ENCODE measurements around the gene SENP8.
"Not testable (repeated sequence)": the region's sequence is repeated elsewhere in the genome, so short reads cannot be mapped to it uniquely, and the experiment has no call there.

Gene SENP8

DNA sequence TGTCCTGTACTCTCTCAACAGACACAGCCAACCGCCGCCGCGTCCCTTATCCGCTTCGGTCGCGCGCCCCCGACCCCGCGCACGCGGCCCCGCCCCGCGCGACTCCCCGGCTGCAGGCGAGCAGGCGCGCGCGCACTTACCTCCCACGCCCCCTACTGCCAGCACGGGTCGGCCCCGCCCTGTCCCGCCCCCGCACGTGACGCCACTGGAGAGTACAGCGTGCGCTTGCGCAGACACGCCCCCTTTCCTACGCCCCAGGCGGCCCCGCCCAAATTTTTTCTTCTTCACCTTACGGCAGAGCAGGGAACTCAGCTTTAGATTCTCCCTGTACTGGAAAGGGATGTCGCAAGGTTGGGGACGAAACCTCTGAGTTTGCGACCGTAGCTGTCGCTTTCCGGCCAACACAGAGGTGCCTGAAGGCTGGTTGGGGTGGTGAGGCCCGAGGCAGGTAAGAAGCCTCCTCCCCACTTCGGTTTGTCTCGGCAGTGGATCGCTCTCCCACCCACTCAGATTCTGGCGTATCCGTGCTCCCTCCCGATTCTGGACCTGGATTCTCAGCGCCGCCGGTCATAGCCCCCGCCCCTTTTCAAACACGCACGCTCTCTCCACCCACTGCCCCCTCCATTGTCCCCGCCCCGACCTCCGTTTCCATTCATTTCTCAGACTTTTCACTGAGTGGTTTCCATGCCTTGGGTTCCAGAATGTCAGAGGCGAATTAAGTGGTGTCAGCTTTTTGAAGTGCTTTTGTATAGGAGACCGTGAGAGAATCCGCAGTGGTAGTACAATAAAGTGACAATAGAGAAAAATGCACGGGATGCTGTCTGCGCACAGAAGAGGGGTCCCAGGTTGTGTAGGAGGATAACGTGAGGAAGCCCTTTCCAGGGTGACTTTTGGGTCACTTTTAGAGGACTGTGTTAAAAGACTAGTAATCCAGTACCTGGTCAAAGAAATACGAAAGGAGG is at the start of gene SENP8, which contains the start of gene MYO9A:
Gene SENP8, plus strand, starts transcription at position 387 of the 962 bp plus-strand sequence. CDS start 21,221 bp downstream, outside the sequence.
Gene MYO9A, minus strand, starts transcription at position 134 of the 962 bp plus-strand sequence. CDS start 71,587 bp downstream, outside the sequence.
- peak; percentile 98 to 99 for DNase-seq

DNA sequence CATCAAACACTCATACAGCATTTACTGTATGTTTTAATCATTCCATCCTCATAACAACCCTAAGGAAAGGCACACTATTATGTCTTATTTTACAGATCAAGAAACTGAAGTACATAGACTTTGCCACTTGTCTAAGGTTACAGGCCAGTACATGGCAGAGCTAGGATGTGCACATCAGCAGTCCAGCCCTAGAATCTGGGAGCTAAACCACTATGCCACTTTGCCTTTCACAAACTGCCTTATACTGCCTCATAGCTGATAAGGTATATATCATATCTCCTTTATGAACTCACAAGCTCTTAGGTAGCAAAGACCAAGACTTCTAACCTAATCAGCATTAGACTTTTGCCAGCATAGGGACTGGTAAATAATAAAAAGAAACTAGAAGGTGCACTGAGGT is 49.3 kb upstream of the SENP8 start:
- DNase-seq = no peak

DNA sequence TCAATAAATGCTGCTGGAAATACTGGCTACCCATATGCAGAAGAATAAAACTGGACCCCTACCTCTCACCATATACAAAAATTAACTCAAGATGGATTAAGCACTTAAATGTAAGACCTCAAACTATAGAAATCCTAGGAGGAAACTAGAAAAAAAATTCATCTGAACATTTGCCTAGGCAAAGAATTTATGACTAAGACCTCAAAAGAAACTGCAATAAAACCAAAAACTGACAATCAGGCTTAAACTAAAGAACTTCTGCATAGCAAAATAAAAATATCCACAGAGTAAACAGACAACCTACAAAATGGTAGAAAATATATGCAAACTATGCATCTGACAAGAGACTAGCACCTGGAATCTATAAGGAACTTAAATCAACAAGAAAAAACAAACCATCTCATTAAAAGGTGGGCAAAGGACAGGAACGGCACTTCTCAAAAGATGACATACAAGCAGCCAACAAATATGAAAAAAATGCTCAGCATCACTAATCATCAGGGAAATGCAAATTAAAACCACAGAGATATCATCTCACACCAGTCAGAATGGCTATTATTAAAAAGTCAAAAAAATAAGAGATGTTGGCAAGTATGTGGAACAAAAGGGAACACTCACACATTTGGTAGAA is 47.3 kb upstream of the SENP8 start:
- no peak for DNase-seq

DNA sequence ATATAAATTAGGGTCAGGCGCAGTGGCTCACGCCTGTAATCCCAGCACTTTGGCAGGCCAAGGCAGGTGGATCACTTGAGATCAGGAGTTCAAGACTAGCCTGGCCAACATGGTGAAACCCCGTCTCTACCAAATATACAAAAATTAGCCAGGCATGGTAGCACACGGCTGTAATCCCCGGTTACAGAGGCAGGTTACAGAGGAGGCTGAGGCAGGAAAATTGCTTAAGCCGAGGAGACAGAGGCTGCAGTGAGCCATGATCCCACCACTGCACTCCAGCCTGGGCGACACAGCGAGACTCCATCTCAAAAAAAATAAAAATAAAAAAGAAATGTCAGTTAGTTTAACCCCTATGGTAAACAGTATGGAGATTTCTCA is 46.8 kb upstream of the SENP8 start:
- not testable (repeated sequence) for DNase-seq

DNA sequence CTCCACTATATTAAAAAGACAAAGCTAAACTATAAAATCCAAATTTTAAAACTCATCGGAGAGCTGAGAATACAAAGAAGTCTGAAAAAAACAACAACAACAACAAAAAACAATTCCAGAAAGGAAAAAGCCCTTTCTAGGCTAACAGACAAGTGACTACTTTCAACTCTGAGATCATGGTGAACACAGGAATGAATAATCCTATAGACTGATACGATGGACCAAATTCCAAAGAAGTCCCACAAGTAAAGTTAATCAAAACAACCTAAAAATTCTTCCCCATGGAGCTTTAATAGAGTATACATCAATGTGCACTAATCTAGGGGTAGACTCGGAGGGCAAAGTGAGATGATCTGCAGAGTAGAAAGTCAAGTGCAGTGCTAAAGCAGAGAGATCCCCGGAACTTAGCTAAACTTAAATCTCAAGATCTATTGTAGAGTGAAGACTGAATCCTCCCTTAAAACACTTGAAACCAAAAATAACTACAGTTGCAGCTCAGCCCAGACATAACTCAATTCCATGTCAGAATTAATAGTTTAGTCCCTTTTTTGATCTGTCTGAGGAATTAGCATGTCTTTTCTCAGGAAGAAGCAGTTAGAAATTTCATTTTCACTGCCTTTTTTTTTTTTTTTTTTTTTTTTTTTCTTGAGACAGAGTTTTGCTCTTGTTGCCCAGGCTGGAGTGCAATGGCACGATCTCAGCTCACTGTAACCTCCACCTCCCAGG is 43.7 kb upstream of the SENP8 start:
- DNase-seq = no peak

DNA sequence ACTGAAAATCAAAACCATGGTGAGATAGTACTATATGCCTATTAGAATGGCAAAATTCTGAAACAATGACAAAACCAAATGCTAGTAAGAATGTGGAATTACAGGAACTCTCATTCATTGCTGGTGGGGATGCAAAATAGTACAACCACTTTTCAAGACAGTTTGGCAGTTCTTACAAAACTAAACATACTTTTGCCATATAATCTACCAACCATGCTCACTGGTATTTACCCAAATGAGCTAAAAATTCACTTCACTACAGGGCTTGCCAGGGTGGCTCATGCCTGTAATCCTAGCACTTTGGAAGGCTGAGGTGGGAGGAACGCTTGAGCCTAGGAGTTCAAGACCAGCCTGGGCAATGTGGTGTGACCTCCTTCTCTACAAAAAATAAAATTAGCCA is 40.3 kb upstream of the SENP8 start:
- DNase-seq = no peak

DNA sequence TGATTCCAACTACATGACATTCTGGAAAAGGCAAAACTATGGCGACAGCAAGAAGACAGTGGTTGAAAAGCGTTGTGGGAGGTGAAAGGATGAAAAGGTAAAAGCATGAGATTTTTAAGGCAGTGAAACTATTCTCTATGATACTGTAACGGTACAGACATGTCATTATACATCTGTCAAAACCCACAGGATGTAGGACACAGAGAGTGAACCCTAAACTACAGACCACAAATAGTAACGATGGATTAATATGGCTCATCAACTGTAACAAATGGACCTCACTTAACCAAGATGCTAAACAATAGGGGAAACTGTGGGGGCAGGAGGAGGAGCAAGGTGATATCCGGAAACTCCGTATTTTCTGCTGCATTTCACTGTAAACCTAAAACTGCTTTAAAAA is 39.3 kb upstream of the SENP8 start:
- peak in 1 of 2 donors; percentile 9 for DNase-seq

DNA sequence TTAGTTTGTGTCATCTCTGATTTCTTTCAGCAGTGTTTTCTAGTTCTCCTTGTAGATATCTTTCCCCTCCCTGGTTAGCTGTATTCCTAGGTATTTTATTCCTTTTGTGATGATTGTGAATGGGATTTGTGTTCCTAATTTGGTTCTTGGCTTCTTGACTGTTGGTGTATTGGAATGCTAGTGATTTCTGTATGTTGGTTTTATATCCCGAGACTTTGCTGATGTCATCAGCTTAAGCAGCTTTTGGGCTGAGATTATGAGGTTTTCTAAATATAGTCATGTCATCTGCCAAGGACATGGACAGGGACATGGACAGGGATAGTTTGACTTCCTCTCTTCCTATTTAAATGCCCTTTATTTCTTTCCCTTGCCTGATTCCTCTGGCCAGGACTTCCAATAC is 36.0 kb upstream of the SENP8 start:
- no peak for DNase-seq

DNA sequence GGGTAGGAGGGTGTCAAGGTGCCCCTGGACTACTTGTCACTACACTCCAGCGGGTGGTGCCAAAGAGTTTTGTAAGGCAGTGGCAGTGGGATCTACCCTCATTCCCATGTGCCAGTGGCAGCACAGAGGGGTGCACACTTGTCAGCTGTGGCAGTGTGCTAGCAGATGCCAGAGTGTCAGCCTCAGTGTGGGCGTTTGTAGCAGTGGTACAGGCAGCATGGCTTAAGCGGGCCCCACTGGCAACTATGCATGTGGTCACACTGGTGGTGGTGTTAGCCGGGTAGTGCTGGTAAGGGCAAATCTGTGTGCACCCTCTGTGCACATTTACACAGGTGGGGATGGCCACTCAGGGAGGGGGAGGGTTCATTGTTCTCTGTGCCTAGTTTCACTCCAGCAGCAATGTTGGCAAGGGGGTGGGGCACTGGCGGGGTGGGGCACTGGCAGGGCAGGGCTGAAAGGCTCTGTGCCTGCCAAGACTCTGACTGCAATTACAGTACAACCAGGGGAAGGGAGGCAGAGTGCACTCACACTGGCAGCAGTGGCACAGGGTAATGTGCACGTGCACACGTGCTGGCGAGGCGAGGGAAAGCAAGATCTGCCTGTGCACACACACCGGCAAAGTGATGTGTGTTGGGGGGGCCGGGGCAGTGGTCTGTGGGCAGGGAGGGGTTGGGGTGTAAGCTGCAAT is 32.0 kb upstream of the SENP8 start:
- DNase-seq = no peak

DNA sequence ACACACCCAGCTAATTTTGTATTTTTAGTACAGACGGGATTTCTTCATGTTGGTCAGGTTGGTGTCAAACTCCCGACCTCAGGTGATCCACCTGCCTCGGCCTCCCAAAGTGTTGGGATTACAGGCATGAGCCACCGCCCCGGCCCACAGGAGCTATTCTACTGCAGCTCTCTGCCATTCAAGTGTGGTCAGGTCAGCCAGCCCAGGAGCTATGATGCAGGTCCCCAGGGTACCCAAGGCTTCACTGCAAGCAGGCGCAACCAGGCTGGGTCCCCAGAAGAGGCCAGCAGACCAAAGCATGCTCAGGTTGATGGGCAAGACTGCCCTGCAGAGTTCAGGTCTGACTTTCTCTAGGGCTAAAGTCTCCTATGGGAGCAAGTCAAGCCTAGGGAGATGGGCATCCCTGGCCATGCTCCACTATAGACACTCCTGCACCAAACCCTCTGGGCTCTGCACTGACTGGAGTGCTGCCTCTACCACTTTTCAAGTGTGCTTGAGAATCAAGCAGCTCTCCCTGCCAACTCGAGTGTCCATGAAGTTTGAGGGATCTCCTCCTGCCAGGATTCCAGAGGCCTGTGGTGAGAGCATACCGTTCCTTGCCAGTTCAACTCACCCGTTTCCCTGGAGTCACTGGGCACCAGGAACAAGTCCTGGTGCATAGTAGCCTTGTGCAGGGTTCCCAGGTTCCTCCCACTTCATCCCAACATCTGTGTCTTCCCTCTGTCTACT is 31.1 kb upstream of the SENP8 start:
- DNase-seq = no peak

DNA sequence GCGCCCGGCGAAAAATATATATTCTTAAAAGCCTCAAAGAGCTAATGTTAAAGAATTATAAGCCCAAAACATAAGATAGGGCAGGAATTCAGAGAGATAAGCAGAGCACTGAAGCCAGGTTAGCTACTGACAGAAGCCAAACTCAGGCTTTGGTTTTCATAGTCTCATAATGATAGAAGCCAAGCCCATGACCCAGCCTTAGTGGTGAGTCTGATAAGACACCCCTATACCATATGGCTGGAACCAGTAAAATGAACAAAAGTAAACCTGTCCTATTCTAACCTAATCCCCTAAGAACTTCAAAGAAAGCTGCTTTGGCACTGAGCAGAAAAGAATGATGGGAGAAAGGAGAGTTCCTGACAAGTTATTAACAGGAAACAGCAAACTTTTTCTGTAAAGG is 26.2 kb upstream of the SENP8 start:
- DNase-seq = no peak

DNA sequence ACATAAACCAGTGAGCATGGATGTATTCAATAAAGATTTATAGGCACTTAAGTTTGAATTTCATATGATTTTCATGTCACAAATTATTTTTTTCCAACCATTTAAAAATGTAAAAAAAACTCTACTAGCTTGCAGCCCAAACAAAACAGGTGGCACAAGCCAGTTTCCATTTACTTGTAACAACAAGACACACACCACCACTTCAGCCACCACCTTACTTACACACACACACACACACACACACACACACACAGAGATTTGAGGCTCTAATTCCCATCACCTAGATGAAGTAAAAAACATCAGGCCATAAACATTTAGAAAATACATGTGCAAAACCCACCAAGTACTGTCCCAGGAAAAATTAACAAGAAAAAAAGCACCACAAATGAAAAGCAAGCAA is 25.5 kb upstream of the SENP8 start:
- no peak for DNase-seq

DNA sequence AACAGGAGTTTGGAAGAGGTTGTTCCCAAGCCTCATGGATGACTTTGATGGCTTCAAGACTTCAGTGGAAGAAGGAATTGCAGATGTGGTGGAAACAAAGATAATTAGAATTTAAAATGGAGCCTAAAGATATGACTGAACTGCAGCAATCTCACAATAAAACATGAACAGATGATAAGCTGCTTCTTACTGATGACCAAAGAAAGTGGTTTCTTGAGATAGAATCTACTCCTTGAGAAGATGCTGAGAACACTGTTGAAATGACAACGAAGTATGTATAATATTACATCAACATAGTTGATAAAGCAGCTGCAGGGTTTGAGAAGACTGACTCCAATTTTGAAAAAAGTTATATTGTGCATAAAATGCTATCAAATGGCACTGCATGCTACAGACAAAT is 21.4 kb upstream of the SENP8 start:
- DNase-seq = no peak

DNA sequence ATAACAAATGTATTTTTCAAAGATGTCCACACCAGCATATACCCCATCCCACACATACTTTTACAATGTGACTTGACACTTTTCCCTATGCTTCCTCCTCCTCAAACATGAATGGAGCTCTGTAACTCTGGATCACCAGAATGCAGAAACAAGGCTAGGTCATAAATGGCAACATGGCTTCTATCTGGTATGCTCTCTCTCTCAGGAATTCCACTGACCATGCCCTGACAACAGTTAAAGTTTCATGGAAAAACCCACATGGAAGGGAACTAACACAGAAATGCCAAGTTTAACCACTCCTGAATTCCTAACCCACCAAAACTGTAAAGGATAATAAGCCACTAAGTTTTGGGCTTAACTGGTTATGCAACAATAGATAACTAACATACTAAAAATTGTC is 20.2 kb upstream of the SENP8 start:
- no peak for DNase-seq

DNA sequence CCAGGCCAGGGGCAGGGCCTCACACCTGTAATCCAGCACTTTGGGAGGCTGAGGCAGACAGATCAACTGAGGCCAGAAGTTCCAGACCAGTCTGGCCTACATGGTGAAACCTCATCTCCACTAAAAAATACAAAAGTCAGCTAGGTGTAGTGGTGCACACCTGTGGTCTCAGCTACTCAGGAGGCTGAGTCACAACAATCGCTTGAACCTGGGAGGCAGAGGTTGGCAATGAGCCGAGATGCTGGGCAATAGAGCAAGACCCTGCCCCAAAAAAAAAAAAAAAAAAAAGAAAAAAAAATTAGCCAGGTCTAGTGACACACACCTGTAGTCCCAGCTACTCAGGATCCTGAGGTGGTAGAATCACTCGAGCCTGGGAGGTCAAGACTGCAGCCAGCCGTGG is 19.0 kb upstream of the SENP8 start:
- no peak for DNase-seq

DNA sequence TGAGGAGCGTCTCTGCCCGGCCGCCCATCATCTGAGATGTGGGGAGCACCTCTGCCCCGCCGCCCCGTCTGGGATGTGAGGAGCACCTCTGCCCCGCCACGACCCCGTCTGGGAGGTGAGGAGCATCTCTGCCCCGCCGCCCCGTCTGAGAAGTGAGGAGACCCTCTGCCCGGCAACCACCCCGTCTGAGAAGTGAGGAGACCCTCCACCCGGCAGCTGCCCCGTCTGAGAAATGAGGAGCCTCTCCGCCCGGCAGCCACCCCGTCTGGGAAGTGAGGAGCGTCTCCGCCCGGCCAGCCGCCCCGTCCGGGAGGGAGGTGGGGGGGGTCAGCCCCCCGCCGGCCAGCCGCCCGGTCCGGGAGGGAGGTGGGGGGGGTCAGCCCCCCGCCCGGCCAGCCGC is 17.7 kb upstream of the SENP8 start:
- not testable (repeated sequence) for DNase-seq

DNA sequence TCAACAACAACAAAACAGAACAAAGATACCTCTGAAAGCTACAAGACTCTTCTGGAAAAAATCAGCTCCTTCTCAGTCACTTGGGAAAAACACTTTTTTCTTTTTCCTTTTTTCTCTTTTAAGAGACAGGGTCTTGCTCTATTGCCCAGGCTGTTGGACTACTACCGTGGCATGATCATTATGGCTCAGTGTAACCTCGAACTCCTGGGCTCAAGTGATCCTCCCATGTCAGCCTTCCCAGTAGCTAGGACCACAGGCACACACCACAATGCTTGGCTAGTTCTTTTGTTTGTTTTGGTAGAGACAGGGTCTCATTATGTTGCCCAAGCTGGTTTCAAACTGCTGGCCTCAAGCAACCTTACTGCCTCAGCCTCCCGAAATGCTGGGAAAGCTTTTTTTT is 13.1 kb upstream of the SENP8 start:
- no peak for DNase-seq

DNA sequence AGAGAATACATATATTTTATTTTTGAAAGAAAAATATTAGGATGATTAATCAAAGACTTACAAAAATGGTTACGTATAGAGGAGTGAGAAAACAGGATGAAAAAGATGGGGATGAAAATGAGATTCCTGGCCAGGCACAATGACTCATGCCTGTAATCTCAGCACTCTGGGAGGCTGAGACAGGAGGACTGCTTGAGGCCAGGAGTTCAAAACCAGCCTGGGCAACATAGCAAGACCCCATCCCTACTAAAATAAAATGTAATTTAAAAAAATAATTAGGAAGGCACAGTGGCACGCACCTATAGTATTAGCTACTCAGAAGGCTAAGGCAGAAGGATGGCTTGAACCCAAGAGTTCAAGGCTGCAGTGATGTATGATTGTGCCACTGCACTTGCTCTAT is 12.1 kb upstream of the SENP8 start:
- no peak for DNase-seq

DNA sequence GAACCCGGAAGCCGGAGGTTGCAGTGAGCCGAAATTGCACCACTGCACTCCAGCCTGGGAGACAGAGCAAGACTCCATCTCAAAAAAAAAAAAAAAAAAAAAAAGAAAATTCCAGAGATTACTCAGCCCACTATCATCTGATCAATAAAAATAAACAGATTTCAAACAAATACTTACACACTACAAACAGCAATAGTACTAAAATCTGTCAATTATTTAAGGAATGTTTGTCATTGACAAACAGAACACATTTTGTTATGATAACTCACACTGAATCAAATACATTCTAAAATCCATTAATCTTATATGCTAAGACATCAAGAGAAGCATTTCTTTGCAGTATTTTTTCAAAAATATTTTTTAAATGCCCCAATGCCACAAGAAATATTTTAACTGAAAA is 7.8 kb upstream of the SENP8 start:
- no peak for DNase-seq

DNA sequence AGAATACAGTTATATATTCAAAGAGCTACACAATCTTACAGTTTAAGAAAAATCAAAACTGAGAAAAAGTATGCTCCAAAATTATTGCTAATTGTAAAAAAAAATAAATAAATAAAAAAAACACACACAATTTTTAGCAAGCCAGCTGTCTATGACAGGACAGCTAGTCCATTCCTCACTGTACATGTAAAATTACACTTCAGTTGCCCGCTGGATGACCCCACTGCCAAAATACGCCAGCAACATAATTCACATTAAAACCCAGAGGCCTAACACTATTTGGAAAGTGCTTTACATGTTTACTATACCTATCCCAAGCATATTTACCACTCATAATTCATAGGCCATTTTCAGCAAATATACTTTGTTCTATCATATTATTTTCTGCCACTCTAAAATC is 6.1 kb upstream of the SENP8 start:
- no peak for DNase-seq

DNA sequence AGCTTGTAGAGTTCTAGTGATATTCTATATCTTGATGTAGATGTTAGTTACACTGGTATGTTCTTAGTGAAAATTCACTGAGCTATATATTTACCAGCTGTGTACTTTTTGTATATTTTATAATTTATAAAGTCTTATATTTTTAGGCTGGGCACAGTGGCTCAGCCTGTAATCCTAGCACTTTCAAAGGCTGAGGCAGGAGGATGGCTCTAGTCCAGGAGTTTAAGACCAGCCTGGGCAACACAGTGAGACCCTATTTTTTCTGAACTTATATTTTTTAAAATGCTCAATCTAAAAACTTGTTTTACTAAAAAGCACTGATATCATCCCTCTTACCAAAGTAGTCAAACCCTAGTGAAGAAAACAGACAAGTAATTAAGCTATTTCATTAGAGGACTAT is 5.4 kb upstream of the SENP8 start:
- DNase-seq = no peak

DNA sequence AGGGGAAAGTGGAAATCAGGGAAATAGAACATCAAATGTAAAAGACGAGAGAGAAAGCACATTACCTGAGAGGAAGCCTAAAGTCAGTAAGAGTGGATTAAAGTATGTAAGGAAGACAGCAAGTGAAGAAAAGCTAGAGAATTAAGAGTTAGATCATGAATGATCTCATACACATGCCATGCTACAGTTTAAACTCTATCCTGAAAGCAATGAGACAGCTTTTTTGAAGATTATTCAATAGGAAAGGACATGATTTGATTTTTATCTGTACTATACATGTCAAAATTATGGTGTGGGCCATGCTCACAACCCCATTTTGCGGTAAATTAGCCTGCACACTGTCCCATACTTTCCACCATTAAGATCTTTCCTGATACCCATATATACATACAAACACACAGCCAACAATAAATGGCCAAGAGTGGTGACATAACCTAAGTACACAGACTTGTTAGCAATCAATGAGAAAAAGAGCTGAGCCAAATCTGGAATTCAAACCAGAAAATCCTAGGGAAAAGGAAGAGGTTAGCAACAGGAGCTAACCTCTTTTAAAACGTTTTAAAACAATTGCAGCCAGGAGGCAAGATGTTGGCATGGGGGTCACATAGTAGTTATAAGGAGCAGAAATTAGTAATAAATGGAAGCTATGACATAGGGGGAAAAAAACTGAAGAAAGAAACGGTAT is 4.7 kb upstream of the SENP8 start:
- no peak for DNase-seq

Data from CD4-positive, alpha-beta T cell treated with Interleukin-4 for 1 hour (primary cell).